HEK293 (cell line): ENCODE measurements around the gene HIRA.

Experiments
- EGR2 ChIP-seq: fragments of 450-650 bp; formaldehyde crosslinking; IDR thresholded peaks from 2 replicates; pipeline ENCODE4 v1.5.1; 2016; ENCODE audit warnings: low read depth, missing biosample characterization, missing genetic modification characterization
- ELK4 ChIP-seq: IDR thresholded peaks from 2 replicates; pipeline ENCODE4 v1.6.1; 2011; ENCODE audit warnings: mild to moderate bottlenecking, low read depth, low read length, borderline replicate concordance
- GLIS1 ChIP-seq: fragments of 450-650 bp; formaldehyde crosslinking; IDR thresholded peaks from 2 replicates; pipeline ENCODE4 v1.5.1; 2016; ENCODE audit warnings: missing biosample characterization, missing genetic modification characterization
- IKZF3 ChIP-seq: fragments of 450-650 bp; IDR thresholded peaks from 2 replicates; pipeline ENCODE4 v1.5.0; 2018; ENCODE audit warnings: missing biosample characterization, mild to moderate bottlenecking, missing genetic modification characterization, moderate library complexity
- PRDM10 ChIP-seq: fragments of 450-650 bp; formaldehyde crosslinking; IDR thresholded peaks from 2 replicates; pipeline ENCODE4 v1.5.1; 2016; ENCODE audit warnings: missing biosample characterization, missing genetic modification characterization
- SALL2 ChIP-seq: fragments of 450-650 bp; formaldehyde crosslinking; IDR thresholded peaks from 2 replicates; pipeline ENCODE4 v1.5.0; 2017; ENCODE audit warnings: missing biosample characterization, mild to moderate bottlenecking, missing genetic modification characterization, borderline replicate concordance
- SETDB1 ChIP-seq: IDR thresholded peaks from one replicate; pipeline ENCODE4 v1.6.1; 2017; ENCODE audit warnings: mild to moderate bottlenecking, low read length, moderate library complexity, mixed read lengths; ENCODE audit not compliant: insufficient read length
- ZBTB21 ChIP-seq: fragments of 450-650 bp; formaldehyde crosslinking; IDR thresholded peaks from 2 replicates; pipeline ENCODE4 v1.5.1; 2017; ENCODE audit warnings: missing biosample characterization, missing genetic modification characterization
- ZNF239 ChIP-seq: fragments of 450-650 bp; formaldehyde crosslinking; IDR thresholded peaks from 2 replicates; pipeline ENCODE4 v1.5.1; 2016; ENCODE audit warnings: missing biosample characterization, missing genetic modification characterization
- ZNF280C ChIP-seq: fragments of 450-650 bp; formaldehyde crosslinking; IDR thresholded peaks from 2 replicates; pipeline ENCODE4 v1.5.1; 2016; ENCODE audit warnings: missing biosample characterization, missing genetic modification characterization
- ZNF280D ChIP-seq: fragments of 450-650 bp; formaldehyde crosslinking; IDR thresholded peaks from 2 replicates; pipeline ENCODE4 v1.5.1; 2016; ENCODE audit warnings: missing biosample characterization, missing genetic modification characterization
- ZNF302 ChIP-seq: fragments of 450-650 bp; formaldehyde crosslinking; IDR thresholded peaks from 2 replicates; pipeline ENCODE4 v1.5.1; 2016; ENCODE audit warnings: missing biosample characterization, missing genetic modification characterization, low read depth
- ZNF350 ChIP-seq: fragments of 450-650 bp; formaldehyde crosslinking; IDR thresholded peaks from 2 replicates; pipeline ENCODE4 v1.5.0; 2017; ENCODE audit warnings: missing biosample characterization, mild to moderate bottlenecking, missing genetic modification characterization
- ZNF473 ChIP-seq: fragments of 450-650 bp; formaldehyde crosslinking; IDR thresholded peaks from 2 replicates; pipeline ENCODE4 v1.5.1; 2017; ENCODE audit warnings: missing biosample characterization, missing genetic modification characterization
- ZNF549 ChIP-seq: fragments of 450-650 bp; IDR thresholded peaks from 2 replicates; pipeline ENCODE4 v1.5.1; 2018; ENCODE audit warnings: missing biosample characterization, missing genetic modification characterization, mild to moderate bottlenecking, inconsistent platforms, moderate library complexity
- ZNF558 ChIP-seq: fragments of 450-650 bp; formaldehyde crosslinking; IDR thresholded peaks from 2 replicates; pipeline ENCODE4 v1.5.1; 2016; ENCODE audit warnings: missing biosample characterization, missing genetic modification characterization
- ZNF560 ChIP-seq: fragments of 450-650 bp; formaldehyde crosslinking; IDR thresholded peaks from 2 replicates; pipeline ENCODE4 v1.5.1; 2017; ENCODE audit warnings: missing biosample characterization, missing genetic modification characterization, borderline replicate concordance
- ZNF621 ChIP-seq: fragments of 450-650 bp; formaldehyde crosslinking; IDR thresholded peaks from 2 replicates; pipeline ENCODE4 v1.5.1; 2017; ENCODE audit warnings: missing biosample characterization, missing genetic modification characterization
- ZNF660 ChIP-seq: fragments of 450-650 bp; IDR thresholded peaks from 2 replicates; pipeline ENCODE4 v1.5.1; 2018; ENCODE audit warnings: missing biosample characterization, mild to moderate bottlenecking, missing genetic modification characterization
- ZNF701 ChIP-seq: fragments of 450-650 bp; formaldehyde crosslinking; IDR thresholded peaks from 2 replicates; pipeline ENCODE4 v1.5.1; 2016; ENCODE audit warnings: missing biosample characterization, missing genetic modification characterization
- ZNF747 ChIP-seq: fragments of 450-650 bp; formaldehyde crosslinking; IDR thresholded peaks from 2 replicates; pipeline ENCODE4 v1.5.1; 2016; ENCODE audit warnings: missing biosample characterization, missing genetic modification characterization
- ZNF768 ChIP-seq: fragments of 450-650 bp; formaldehyde crosslinking; IDR thresholded peaks from 2 replicates; pipeline ENCODE4 v1.5.1; 2018; ENCODE audit warnings: missing biosample characterization, mild to moderate bottlenecking, missing genetic modification characterization
- ZNF776 ChIP-seq: fragments of 450-650 bp; formaldehyde crosslinking; IDR thresholded peaks from 2 replicates; pipeline ENCODE4 v1.5.0; 2017; ENCODE audit warnings: missing biosample characterization, missing genetic modification characterization, borderline replicate concordance
- ZNF792 ChIP-seq: fragments of 450-650 bp; formaldehyde crosslinking; IDR thresholded peaks from 2 replicates; pipeline ENCODE4 v1.5.1; 2016; ENCODE audit warnings: missing biosample characterization, missing genetic modification characterization
- ZNF830 ChIP-seq: fragments of 450-650 bp; IDR thresholded peaks from 2 replicates; pipeline ENCODE4 v1.5.0; 2018; ENCODE audit warnings: missing biosample characterization, missing genetic modification characterization, low read depth, mild to moderate bottlenecking, moderate library complexity
- ZNF843 ChIP-seq: fragments of 450-650 bp; formaldehyde crosslinking; IDR thresholded peaks from 2 replicates; pipeline ENCODE4 v1.5.1; 2016; ENCODE audit warnings: missing biosample characterization, missing genetic modification characterization

HIRA gene

GRCh38 chr22:19291580-19292457, 139.7 kb downstream of the HIRA start, which contains the start of gene CLTCL1 (continued):
- TF ChIP-seq ELK4 (no peak), ZNF660 (tag by site-specific recombination) (0 out of 2 replicates have a peak, but pooled peaks have one; percentile 12), ZNF747 (tag by site-specific recombination) (no peak), ZNF621 (tag by site-specific recombination) (no peak), ZNF776 (tag by site-specific recombination) (no peak), ZNF280C (tag by site-specific recombination) (no peak), IKZF3 (tag by site-specific recombination) (peak; percentile 49; the same call in 1 of the 2 replicates), ZNF239 (tag by site-specific recombination) (no peak), ZNF843 (tag by site-specific recombination) (0 out of 2 replicates have a peak, but pooled peaks have one; percentile 35), SALL2 (tag by site-specific recombination) (no peak), ZNF302 (tag by site-specific recombination) (no peak), PRDM10 (tag by site-specific recombination) (no peak), ZNF558 (tag by site-specific recombination) (no peak), ZNF560 (tag by site-specific recombination) (no peak), EGR2 (tag by site-specific recombination) (0 out of 2 replicates have a peak, but pooled peaks have one; percentile 6), ZNF768 (tag by site-specific recombination) (no peak), ZNF473 (no peak), ZNF830 (no peak), ZNF350 (tag by site-specific recombination) (0 out of 2 replicates have a peak, but pooled peaks have one; percentile 38), ZNF792 (tag by site-specific recombination) (no peak; the same call in 1 of the 2 replicates), ZNF549 (tag by site-specific recombination) (no peak), ZNF280D (tag by site-specific recombination) (no peak), SETDB1 (no peak), ZNF701 (no peak), ZBTB21 (tag by site-specific recombination) (0 out of 2 replicates have a peak, but pooled peaks have one; percentile 48), GLIS1 (tag by site-specific recombination) (peak; percentile 53; the same call in 1 of the 2 replicates)
